Fibroblast of peridontal ligament (primary cell): Measurements from ENCODE around the gene CELF2.
"Not testable (repeated sequence)": the region's sequence is repeated elsewhere in the genome, so short reads cannot be mapped to it uniquely, and the experiment has no call there.

ENCODE experiments used
- DNase-seq: peaks from one replicate; pipeline ENCODE4 v3.0.0-alpha.2; 2010; ENCODE audit errors: extremely low read depth

The CELF2 gene

GRCh38 chr10:11017570-11018431, at the start of gene CELF2:
Gene CELF2 (plus strand): TSS chr10:11017872. CDS start chr10:11018090, 218 bp downstream.
- no peak for DNase-seq

DNA sequence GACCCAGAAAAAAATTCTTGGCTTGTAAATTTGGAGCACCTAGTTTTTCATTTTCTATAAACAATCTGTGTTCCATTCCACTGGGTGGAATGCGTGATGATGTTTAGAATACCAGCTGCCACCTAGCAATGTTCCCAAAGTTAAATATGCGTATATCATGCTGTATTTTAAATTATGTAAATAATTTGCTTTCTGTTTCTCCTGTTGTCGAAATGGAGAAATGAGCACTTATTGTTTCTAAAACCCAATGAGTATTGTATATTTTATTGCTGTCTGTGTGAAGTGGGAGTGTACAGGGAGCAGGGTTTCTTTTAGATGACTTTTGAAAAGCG, 49.4 kb upstream of the CELF2 start:
- no peak for DNase-seq

DNA sequence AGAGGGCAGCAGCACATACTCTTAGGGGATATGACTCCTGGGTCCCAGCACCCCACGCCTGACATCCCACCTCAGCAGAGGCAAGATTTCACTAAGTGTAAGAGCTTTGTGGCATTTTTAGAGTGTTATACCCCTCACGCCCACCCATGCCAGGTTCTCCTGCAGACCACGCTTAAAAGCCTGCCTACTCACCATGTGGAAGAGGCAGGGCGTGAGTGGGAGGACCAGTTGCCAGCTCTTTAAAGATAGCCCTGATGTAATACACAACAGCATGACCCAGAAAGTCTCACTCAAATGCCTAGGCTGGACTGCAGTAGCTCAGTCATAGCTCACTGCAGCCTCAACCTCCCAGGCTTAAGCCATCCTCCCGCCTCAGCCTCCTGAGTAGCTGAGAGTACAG, 44.4 kb upstream of the CELF2 start:
- no peak for DNase-seq

- DNase-seq, result no peak
These were observed 42.0 kb upstream of the CELF2 start for GRCh38 chr10:10975647-10976046.

GRCh38 chr10:10976652-10977051, 41.0 kb upstream of the CELF2 start:
- no peak for DNase-seq

GRCh38 chr10:10977226-10977956, 40.3 kb upstream of the CELF2 start:
- DNase-seq, result no peak

DNA sequence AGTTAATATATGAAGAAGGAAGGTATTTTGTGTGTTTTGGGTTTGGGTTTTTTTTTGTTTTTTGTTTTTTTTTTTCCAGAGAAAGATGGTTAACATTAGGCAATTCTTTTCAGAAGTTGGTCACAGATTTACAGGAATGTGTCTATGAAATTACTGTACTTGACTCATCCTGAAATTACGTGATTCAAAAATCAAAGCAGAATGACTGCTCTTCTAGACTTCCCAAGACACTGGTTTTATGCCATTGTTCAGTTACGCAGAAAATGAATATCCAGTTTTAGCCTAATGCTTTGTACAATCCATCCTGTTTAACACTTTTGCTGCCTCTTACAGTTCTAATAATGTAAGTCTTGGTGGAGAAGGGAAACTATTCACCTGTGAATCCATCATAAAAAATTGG, 39.7 kb upstream of the CELF2 start:
- no peak for DNase-seq

DNA sequence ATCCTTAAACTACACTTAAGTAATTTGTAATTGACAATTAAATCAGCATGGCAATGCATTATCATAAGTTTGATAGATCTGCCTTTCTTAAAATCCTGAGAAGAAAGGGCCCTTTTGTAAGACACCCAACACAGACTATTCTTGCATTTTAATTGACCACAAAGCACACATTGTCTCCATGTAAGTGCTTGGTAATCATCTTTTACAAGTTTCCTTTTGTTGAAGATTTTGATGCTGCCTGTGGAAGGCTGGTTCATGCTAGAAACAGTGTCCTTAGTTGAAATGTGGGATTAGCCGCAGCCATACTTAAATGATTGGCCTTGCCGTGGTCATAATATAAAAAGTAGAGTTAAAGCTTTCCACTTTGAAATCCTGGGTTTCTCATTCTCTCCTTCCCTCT, 32.3 kb upstream of the CELF2 start:
- no peak for DNase-seq

DNA sequence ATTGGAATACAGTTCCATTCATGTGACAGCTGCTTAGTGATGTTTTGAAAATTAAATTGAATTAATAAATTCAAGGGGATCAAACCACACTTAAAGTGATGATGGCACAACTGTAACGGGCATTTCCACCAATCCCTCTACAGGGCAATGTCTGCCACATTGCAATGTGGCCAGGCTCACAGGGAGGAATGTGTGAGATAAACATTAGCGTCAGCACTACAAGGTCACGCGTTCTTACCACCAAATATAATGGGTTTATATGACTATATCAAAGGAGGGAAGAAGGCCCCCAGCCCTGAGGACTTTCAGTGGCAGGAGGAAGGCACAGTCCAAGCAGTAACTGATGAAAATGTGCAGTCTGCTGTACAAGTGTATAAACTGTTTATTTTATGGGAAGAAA, 31.1 kb upstream of the CELF2 start:
- DNase-seq, result no peak

GRCh38 chr10:10987111-10987510, 30.6 kb upstream of the CELF2 start:
- DNase-seq, result no peak

GRCh38 chr10:10989669-10990068, 28.0 kb upstream of the CELF2 start:
- DNase-seq, result no peak

GRCh38 chr10:10991144-10991543, 26.5 kb upstream of the CELF2 start:
- DNase-seq, result no peak

GRCh38 chr10:10992072-10992471, 25.6 kb upstream of the CELF2 start:
- DNase-seq, result no peak

DNA sequence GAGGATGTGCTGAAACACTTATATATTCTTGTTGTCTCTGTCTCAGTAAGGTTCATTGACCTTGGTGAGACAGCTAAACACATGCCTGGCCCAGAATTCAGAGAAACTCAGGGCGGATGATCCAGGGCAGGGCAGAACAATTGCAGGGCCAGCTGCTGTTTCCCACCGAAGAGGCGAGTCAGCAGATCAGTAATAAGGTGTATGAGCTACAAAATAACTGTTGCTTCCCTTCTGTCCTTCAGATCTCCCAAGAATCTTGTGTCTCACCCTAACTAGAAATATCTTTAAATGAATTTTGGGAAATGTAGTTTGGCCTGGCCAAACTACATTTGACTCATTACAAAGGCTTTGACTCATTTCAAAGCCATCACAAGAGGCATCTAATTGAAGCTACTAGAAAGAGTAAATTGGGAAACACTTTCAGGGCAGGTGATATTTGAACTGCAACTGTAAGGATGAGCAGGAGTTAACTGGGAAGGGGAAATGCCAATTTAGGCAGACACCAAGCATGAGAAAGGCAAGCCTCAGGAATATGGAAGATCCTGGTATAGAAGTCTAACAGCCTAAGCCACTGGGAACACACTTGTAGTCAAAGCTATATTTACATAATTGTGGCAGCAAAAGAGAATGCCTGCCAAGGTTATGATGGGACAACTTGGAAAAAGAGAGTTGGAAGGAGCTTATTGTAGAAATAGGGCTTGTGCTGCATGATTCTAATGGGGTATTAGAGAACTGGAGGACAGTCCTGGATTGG, 24.5 kb upstream of the CELF2 start:
- DNase-seq, result no peak

- no peak for DNase-seq
These were observed 23.9 kb upstream of the CELF2 start for GRCh38 chr10:10993785-10994184.

DNA sequence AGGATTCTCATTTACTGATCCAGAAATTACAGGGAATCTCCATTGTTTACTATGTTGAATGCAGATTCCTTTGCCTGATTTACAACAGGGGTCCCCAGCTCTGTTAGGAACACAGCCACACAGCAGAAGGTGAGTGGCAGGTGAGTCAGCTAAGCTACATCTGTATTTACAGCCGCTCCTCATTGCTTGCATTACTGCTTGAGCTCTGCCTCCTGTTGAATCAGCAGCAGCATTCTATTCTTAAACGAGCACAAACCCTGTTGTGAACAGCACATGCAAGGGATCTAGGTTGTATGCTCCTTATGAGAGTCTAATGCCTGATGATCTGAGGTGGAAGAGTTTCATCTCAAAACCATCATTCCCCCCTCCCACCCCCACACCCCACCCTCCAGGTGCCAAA, 23.3 kb upstream of the CELF2 start:
- no peak for DNase-seq

GRCh38 chr10:10995120-10995519, 22.6 kb upstream of the CELF2 start:
- no peak for DNase-seq

- no peak for DNase-seq
These were observed 20.6 kb upstream of the CELF2 start for GRCh38 chr10:10996966-10997620.

- not testable (repeated sequence) for DNase-seq
These were observed 18.2 kb upstream of the CELF2 start for GRCh38 chr10:10999501-10999900.

- no peak for DNase-seq
These were observed 15.2 kb upstream of the CELF2 start for GRCh38 chr10:11002485-11002884.

DNA sequence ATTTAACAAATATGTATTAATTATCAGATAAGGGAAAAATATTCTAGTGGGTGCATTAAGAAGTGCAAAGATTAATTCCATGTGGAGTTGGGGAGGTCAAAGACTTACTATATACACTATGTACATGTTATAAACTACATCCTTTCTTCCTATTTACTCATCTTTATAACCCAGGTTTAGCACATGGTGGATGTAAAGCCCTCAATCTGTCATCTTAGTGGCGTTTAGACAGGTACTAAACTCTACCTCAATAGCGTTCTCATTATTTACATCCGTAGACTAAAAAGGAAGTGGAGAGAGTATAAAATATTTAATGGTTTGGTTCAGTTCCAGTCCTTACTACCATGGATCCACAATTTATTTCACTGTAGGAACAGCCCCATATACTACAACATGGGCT, 14.8 kb upstream of the CELF2 start:
- no peak for DNase-seq

DNA sequence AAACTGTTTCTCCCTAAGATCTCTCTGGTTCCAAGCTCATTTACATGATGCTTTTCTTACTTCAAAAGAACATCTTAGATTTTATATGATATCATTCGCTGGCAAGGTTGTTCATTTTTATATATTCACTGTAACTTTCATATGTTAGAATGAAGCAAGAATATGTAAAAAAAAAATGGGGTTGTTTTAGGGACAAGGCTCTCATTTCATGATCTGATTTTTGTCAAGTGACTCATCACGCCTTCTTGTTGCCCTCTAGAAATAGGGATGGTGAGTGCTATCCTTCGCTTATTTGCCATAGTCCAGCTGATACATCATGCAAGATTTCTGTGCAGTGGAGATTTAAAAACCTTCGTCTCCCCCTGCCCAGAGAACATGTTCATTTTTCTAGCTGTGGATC, 14.0 kb upstream of the CELF2 start:
- no peak for DNase-seq
